ENCODE measurements around the gene MYO6. TPM values are rescaled to one million over a fixed set of nuclear protein-coding genes. Genes with fewer than 3 reads are reported as not detected.

Gene MYO6
- total RNA-seq, 1 experiment from 2014 or later, result 2.0 TPM

DNA sequence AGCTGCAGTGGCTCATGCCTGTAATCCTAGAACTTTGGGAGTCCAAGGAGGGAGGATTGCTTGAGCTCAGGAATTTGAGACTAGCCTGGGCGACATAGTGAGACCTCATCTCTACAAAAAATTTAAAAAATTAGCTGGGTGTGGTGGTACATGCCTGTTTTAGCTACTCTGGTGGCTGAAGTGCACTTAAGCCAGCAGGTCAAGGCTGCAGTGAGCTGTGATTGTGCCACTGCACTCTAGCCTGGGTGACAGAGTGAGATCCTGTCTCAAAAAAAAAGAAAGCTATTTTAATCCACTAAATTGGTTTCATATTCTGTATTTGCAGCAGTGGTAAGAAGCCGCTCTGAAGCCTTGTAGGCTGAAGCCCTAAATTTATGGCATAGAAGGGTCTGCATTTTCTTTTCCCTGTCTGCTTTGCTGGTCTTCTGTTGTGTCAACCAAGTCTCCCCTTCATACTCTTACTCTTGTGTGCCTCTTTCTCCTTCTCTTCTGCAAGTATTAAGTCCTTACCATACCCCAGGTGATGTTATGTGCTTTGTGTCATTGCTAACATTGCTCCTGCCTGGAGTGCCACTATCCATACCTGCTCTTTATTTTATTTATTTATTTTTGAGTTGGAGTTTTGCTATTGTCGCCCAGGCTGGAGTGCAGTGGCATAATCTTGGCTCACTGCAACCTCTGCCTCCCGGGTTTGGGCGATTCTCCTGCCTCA lies 70.9 kb downstream of the MYO6 start:
- Histone ChIP-seq H3K27ac (ENCODE audit: low read length) (no peak overlapping the region), H3K4me2 (ENCODE audit: low read depth, low read length, poor library complexity, severe bottlenecking) (no peak overlapping the region), H3K9me2 (replicated peaks; ENCODE audit: insufficient read depth, low read length) (no peaks in the 10 kb centered on the region), H3K4me3 (ENCODE audit: low read length) (no peak overlapping the region), H3K9ac (ENCODE audit: low read length) (no peak overlapping the region), H2AFZ (ENCODE audit: low read length) (no peak overlapping the region), H3K9me3 (ENCODE audit: low read length) (no peaks in the 10 kb centered on the region), H4K20me1 (ENCODE audit: insufficient read depth, low read depth, low read length) (no peaks in the 10 kb centered on the region), H3K36me3 (ENCODE audit: insufficient read depth, low read length) (no peaks in the 10 kb centered on the region), H3K79me2 (ENCODE audit: low read length) (no peaks in the 10 kb centered on the region), H3K27me3 (ENCODE audit: low read length) (no peaks in the 10 kb centered on the region), H3K4me1 (ENCODE audit: low read length) (no peaks in the 10 kb centered on the region)
- DNase-seq, result no peak

DNA sequence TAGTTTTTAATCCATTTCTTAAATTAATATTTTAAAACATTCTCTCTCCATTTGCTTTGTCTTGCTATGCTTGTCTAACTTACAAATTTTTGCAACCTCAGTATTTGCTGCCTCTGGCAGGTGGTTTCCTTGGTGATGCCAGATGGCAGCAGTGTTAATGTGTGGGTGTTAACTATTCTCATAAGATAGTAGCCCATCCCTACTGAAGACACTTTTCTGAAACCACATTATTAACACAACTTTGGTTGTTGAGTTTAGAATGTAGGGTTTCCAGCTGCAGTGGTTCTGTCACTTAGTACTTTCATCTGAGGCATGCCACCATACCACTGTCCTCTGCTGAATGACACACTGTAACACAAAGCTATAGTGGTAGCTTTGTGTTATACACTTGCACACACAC lies 75.1 kb downstream of the MYO6 start:
- no peaks in the 10 kb centered on the region for H3K9me2 ChIP-seq (replicated peaks; ENCODE audit: insufficient read depth, low read length)
- no peaks in the 10 kb centered on the region for H3K4me1 ChIP-seq (ENCODE audit: low read length)
- no peak overlapping the region for H3K4me3 ChIP-seq (ENCODE audit: low read length)
- H3K36me3 ChIP-seq (ENCODE audit: insufficient read depth, low read length), result no peaks in the 10 kb centered on the region
- DNase-seq, result no peak
- no peaks in the 10 kb centered on the region for H3K9me3 ChIP-seq (ENCODE audit: low read length)
- no peak overlapping the region for H3K4me2 ChIP-seq (ENCODE audit: low read depth, low read length, poor library complexity, severe bottlenecking)
- no peaks in the 10 kb centered on the region for H4K20me1 ChIP-seq (ENCODE audit: insufficient read depth, low read depth, low read length)
- H3K27ac ChIP-seq (ENCODE audit: low read length), result no peak overlapping the region
- H3K79me2 ChIP-seq (ENCODE audit: low read length), result no peaks in the 10 kb centered on the region
- no peak overlapping the region for H3K9ac ChIP-seq (ENCODE audit: low read length)
- H2AFZ ChIP-seq (ENCODE audit: low read length), result no peak overlapping the region
- H3K27me3 ChIP-seq (ENCODE audit: low read length), result no peaks in the 10 kb centered on the region

DNA sequence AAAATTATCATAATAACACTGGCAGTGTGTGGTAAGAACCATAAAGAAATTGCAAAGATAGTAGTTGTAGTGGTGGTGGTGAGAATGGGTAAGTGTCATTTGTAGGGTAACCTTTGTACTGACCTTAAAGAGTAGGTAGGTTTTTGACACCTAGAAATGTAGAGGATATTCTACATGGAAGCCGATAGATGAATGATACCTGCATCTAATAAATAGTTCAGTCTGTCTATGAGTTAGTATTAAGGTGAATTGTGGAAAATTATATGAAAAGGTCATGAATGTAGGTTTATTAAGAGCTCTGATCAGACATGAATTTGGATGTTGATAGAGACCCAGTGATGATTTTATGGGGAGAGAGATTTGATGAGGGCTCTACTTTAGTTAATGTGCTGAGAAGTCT lies 78.1 kb downstream of the MYO6 start:
- Histone ChIP-seq H3K4me2 (ENCODE audit: low read depth, low read length, poor library complexity, severe bottlenecking) (no peak overlapping the region), H3K36me3 (ENCODE audit: insufficient read depth, low read length) (no peaks in the 10 kb centered on the region), H3K27ac (ENCODE audit: low read length) (no peak overlapping the region), H3K79me2 (ENCODE audit: low read length) (no peaks in the 10 kb centered on the region), H3K9ac (ENCODE audit: low read length) (no peak overlapping the region), H3K9me2 (replicated peaks; ENCODE audit: insufficient read depth, low read length) (no peaks in the 10 kb centered on the region), H3K4me1 (ENCODE audit: low read length) (no peaks in the 10 kb centered on the region), H2AFZ (ENCODE audit: low read length) (no peak overlapping the region), H3K4me3 (ENCODE audit: low read length) (no peak overlapping the region), H3K27me3 (ENCODE audit: low read length) (no peaks in the 10 kb centered on the region), H4K20me1 (ENCODE audit: insufficient read depth, low read depth, low read length) (no peaks in the 10 kb centered on the region), H3K9me3 (ENCODE audit: low read length) (no peaks in the 10 kb centered on the region)
- DNase-seq, result no peak

DNA sequence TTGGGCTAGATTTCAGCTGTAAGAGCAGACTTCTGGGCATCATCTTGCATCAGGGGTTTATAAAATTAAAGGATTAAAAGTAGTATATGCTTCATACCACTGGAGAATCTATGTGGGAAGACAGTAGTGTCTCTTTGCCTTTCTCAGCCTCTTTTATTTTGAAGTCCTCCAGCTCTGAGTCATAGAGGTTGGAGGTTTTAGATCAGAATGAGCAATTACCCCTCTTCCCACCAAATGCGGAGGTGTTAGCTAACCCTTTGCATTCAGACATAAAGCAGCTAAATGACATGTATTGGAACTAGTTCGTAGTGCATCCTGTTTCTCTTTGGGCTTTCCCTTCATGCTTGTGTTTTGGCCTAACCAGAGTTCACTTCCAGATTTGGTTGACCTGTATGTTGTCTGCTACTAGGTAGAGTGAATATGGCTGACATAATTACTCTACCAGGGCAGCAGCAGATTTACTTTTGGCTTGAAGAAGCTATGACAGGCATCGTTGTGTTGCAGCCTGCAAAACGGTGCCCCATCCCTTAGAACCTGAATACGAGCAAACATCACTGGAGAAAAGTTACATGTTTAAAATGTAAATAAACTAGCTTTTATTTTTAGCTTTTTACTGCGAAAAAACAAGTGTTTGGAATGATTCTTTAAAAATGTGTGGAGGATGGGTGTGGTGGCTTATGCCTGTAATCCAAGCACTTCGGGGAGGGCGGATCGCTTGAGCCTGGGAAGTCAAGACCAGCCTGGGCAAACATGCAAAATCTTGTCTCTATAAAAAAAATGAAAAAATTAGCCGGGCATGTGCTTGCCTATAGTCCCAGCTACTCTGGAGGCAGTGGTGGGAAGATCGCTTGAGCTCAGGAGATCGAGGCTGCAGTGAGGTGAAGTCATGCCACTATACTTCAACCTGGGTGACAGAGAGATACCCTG lies 82.2 kb downstream of the MYO6 start:
- H3K27me3 ChIP-seq (ENCODE audit: low read length), result no peaks in the 10 kb centered on the region
- no peaks in the 10 kb centered on the region for H3K4me1 ChIP-seq (ENCODE audit: low read length)
- H3K36me3 ChIP-seq (ENCODE audit: insufficient read depth, low read length), result no peaks in the 10 kb centered on the region
- H2AFZ ChIP-seq (ENCODE audit: low read length), result no peak overlapping the region
- no peaks in the 10 kb centered on the region for H3K9me3 ChIP-seq (ENCODE audit: low read length)
- no peak overlapping the region for H3K9ac ChIP-seq (ENCODE audit: low read length)
- no peaks in the 10 kb centered on the region for H3K9me2 ChIP-seq (replicated peaks; ENCODE audit: insufficient read depth, low read length)
- H3K4me2 ChIP-seq (ENCODE audit: low read depth, low read length, poor library complexity, severe bottlenecking), result no peak overlapping the region
- H3K27ac ChIP-seq (ENCODE audit: low read length), result no peak overlapping the region
- no peaks in the 10 kb centered on the region for H4K20me1 ChIP-seq (ENCODE audit: insufficient read depth, low read depth, low read length)
- no peak for DNase-seq
- H3K79me2 ChIP-seq (ENCODE audit: low read length), result no peaks in the 10 kb centered on the region
- no peak overlapping the region for H3K4me3 ChIP-seq (ENCODE audit: low read length)

DNA sequence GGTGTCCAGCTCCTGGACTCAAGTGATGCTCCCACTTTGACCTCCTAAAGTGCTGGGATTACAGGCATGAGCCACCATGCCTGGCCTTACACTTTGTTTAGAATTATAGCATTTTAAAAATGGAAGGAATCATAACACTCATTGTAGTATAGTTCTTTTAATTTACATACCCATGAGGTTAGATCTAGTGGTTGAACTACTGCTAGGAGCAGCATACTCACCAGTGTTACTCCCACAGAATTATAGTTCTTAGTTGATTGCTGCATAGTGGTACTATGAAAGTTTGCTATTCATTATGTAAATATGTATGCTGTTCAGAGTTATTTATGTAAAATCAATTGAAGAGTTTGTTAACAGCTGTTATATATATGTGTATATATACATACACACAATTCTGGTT lies 85.4 kb downstream of the MYO6 start:
- Histone ChIP-seq H3K36me3 (ENCODE audit: insufficient read depth, low read length) (no peaks in the 10 kb centered on the region), H3K4me1 (ENCODE audit: low read length) (no peaks in the 10 kb centered on the region), H3K9ac (ENCODE audit: low read length) (no peak overlapping the region), H3K9me3 (ENCODE audit: low read length) (no peaks in the 10 kb centered on the region), H3K27ac (ENCODE audit: low read length) (no peak overlapping the region), H3K4me2 (ENCODE audit: low read depth, low read length, poor library complexity, severe bottlenecking) (no peak overlapping the region), H3K79me2 (ENCODE audit: low read length) (no peaks in the 10 kb centered on the region), H2AFZ (ENCODE audit: low read length) (no peak overlapping the region), H3K9me2 (replicated peaks; ENCODE audit: insufficient read depth, low read length) (no peaks in the 10 kb centered on the region), H4K20me1 (ENCODE audit: insufficient read depth, low read depth, low read length) (no peaks in the 10 kb centered on the region), H3K4me3 (ENCODE audit: low read length) (no peak overlapping the region), H3K27me3 (ENCODE audit: low read length) (no peaks in the 10 kb centered on the region)
- no peak for DNase-seq

DNA sequence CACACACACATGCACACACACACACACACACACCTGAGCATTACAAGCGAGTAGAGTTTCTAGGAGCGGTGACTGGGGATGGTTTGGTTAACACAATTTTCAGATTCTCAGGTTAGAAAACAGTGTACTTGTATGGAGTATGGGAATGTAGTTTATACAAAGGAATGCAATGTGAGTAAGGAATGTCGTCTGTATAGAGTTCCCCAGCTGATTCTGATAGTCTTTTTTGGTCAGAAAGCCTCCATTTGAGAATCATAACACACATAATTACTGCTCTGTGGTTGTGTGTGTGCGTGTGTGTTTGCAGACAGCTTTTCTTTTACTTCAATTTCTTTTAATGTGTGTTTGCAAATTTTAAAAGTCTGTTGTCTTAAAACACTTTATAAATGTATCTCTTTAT lies 93.2 kb downstream of the MYO6 start:
- H2AFZ ChIP-seq (ENCODE audit: low read length), result no peak overlapping the region
- H3K79me2 ChIP-seq (ENCODE audit: low read length), result no peaks in the 10 kb centered on the region
- H3K4me1 ChIP-seq (ENCODE audit: low read length), result no peaks in the 10 kb centered on the region
- H3K36me3 ChIP-seq (ENCODE audit: insufficient read depth, low read length), result no peaks in the 10 kb centered on the region
- no peak overlapping the region for H3K27ac ChIP-seq (ENCODE audit: low read length)
- H3K27me3 ChIP-seq (ENCODE audit: low read length), result no peaks in the 10 kb centered on the region
- no peaks in the 10 kb centered on the region for H3K9me2 ChIP-seq (replicated peaks; ENCODE audit: insufficient read depth, low read length)
- H4K20me1 ChIP-seq (ENCODE audit: insufficient read depth, low read depth, low read length), result no peaks in the 10 kb centered on the region
- no peak overlapping the region for H3K4me3 ChIP-seq (ENCODE audit: low read length)
- DNase-seq, result no peak
- no peak overlapping the region for H3K9ac ChIP-seq (ENCODE audit: low read length)
- H3K4me2 ChIP-seq (ENCODE audit: low read depth, low read length, poor library complexity, severe bottlenecking), result no peak overlapping the region
- no peaks in the 10 kb centered on the region for H3K9me3 ChIP-seq (ENCODE audit: low read length)

DNA sequence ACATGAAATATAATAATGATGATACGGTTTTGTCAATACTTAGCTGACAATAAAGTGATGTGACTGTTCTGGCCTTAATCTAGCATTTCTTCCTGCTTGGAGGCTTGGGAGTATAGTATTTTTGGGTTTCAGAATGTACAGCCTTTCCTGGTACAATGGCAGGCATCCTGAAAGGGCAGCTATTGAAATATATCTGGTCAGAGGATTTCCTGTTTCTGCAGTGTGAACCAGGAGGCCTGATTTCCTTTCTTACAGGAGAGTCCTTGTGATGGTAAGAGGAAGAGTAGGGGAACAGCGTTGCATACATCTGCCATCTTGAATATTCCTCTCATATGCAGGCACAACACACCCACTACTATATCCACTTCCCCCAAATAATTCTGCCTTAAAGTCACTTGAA lies 93.7 kb downstream of the MYO6 start:
- Histone ChIP-seq H3K36me3 (ENCODE audit: insufficient read depth, low read length) (no peaks in the 10 kb centered on the region), H3K4me3 (ENCODE audit: low read length) (no peak overlapping the region), H3K9ac (ENCODE audit: low read length) (no peak overlapping the region), H3K79me2 (ENCODE audit: low read length) (no peaks in the 10 kb centered on the region), H4K20me1 (ENCODE audit: insufficient read depth, low read depth, low read length) (no peaks in the 10 kb centered on the region), H3K27ac (ENCODE audit: low read length) (no peak overlapping the region), H2AFZ (ENCODE audit: low read length) (no peak overlapping the region), H3K9me3 (ENCODE audit: low read length) (no peaks in the 10 kb centered on the region), H3K9me2 (replicated peaks; ENCODE audit: insufficient read depth, low read length) (no peaks in the 10 kb centered on the region), H3K4me2 (ENCODE audit: low read depth, low read length, poor library complexity, severe bottlenecking) (no peak overlapping the region), H3K4me1 (ENCODE audit: low read length) (no peaks in the 10 kb centered on the region), H3K27me3 (ENCODE audit: low read length) (no peaks in the 10 kb centered on the region)
- no peak for DNase-seq

DNA sequence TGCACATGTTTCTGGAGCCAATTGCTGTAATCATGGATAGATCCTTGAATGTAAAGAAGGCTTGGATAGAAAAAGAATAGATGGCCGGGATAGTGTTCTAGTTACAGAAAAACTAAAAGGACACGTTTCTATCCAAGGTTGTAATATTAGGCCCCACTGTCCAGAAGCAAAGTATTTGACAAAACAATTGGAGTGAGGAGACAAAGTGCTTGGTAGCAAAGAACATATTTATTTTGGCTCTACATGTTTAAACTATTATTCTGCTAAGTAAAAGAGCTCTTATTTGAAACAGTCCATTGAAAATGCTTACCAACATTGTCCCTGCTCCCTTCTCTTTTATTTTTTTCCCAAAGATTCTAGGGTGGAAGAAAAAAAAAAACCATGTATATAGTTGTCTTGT lies 94.4 kb downstream of the MYO6 start:
- Histone ChIP-seq H3K27ac (ENCODE audit: low read length) (no peak overlapping the region), H3K9ac (ENCODE audit: low read length) (no peak overlapping the region), H3K4me1 (ENCODE audit: low read length) (no peaks in the 10 kb centered on the region), H3K4me2 (ENCODE audit: low read depth, low read length, poor library complexity, severe bottlenecking) (no peak overlapping the region), H2AFZ (ENCODE audit: low read length) (no peak overlapping the region), H3K27me3 (ENCODE audit: low read length) (no peaks in the 10 kb centered on the region), H3K36me3 (ENCODE audit: insufficient read depth, low read length) (no peaks in the 10 kb centered on the region), H4K20me1 (ENCODE audit: insufficient read depth, low read depth, low read length) (no peaks in the 10 kb centered on the region), H3K4me3 (ENCODE audit: low read length) (no peak overlapping the region), H3K79me2 (ENCODE audit: low read length) (no peaks in the 10 kb centered on the region), H3K9me2 (replicated peaks; ENCODE audit: insufficient read depth, low read length) (no peaks in the 10 kb centered on the region), H3K9me3 (ENCODE audit: low read length) (no peaks in the 10 kb centered on the region)
- DNase-seq, result no peak

Data from Karpas-422 (cell line).